ENCODE results near the gene PCSK5.

The PCSK5 gene

DNA sequence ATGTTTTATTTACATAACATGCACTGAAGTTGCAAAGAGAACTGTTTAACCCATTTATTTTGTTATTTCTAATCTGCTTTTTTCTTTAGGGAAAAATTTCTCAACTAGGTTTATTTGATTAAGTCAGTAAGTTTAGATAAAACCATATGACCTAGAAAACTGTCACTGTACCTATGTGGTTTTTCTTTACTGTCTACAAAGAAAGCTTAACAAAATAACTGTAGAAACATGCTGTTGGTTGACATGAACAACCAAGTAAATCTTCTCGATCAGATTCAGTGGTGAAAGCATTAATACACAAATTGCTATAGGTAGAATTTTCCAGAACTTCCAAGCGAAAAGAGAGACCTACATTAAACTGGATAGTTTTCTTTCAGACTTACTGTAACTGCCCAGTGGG, 137.4 kb downstream of the PCSK5 start:
- no peak for DNase-seq
- H3K4me2 ChIP-seq (ENCODE audit: low read depth, low read length): 0 out of 2 replicates have a peak overlapping the region, but pooled peaks have one; percentile 12
- no peak overlapping the region for H3K4me3 ChIP-seq (ENCODE audit: low read length)
- no peaks in the 10 kb centered on the region for H3K79me2 ChIP-seq (ENCODE audit: low read length)
- no peak overlapping the region for H2AFZ ChIP-seq (ENCODE audit: low read length)
- H3K36me3 ChIP-seq (replicated peaks; ENCODE audit: insufficient read depth, low read length): no peaks in the 10 kb centered on the region
- no peak overlapping the region for H3K27ac ChIP-seq (ENCODE audit: low read length)
- H3K9ac ChIP-seq (ENCODE audit: low read length): no peak overlapping the region
- no peaks in the 10 kb centered on the region for H3K27me3 ChIP-seq (replicated peaks; ENCODE audit: insufficient read depth, low read length)
- peaks cover 11% of the 10 kb centered on the region for H3K4me1 ChIP-seq (ENCODE audit: low read length)
- no peaks in the 10 kb centered on the region for H3K9me3 ChIP-seq (replicated peaks; ENCODE audit: insufficient read depth, low read length)
- no peaks in the 10 kb centered on the region for H4K20me1 ChIP-seq (ENCODE audit: insufficient read depth, low read length)
- TF ChIP-seq, protein P1, sequence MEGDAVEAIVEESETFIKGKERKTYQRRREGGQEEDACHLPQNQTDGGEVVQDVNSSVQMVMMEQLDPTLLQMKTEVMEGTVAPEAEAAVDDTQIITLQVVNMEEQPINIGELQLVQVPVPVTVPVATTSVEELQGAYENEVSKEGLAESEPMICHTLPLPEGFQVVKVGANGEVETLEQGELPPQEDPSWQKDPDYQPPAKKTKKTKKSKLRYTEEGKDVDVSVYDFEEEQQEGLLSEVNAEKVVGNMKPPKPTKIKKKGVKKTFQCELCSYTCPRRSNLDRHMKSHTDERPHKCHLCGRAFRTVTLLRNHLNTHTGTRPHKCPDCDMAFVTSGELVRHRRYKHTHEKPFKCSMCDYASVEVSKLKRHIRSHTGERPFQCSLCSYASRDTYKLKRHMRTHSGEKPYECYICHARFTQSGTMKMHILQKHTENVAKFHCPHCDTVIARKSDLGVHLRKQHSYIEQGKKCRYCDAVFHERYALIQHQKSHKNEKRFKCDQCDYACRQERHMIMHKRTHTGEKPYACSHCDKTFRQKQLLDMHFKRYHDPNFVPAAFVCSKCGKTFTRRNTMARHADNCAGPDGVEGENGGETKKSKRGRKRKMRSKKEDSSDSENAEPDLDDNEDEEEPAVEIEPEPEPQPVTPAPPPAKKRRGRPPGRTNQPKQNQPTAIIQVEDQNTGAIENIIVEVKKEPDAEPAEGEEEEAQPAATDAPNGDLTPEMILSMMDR (IDR thresholded peaks at IDR 0.05; ENCODE audit: low read length): no peak
- TF ChIP-seq EZH2 (optimal IDR thresholded peaks at IDR 0.05; ENCODE audit: low read depth, low read length) (no peak), EZH2phosphoT487 (IDR thresholded peaks at IDR 0.05; ENCODE audit: low read length) (no peak)
- no peaks in the 10 kb centered on the region for H3F3A ChIP-seq (ENCODE audit: insufficient read depth, low read length)
- no peaks in the 10 kb centered on the region for H3K9me2 ChIP-seq (replicated peaks; ENCODE audit: insufficient read depth, low read length)

DNA sequence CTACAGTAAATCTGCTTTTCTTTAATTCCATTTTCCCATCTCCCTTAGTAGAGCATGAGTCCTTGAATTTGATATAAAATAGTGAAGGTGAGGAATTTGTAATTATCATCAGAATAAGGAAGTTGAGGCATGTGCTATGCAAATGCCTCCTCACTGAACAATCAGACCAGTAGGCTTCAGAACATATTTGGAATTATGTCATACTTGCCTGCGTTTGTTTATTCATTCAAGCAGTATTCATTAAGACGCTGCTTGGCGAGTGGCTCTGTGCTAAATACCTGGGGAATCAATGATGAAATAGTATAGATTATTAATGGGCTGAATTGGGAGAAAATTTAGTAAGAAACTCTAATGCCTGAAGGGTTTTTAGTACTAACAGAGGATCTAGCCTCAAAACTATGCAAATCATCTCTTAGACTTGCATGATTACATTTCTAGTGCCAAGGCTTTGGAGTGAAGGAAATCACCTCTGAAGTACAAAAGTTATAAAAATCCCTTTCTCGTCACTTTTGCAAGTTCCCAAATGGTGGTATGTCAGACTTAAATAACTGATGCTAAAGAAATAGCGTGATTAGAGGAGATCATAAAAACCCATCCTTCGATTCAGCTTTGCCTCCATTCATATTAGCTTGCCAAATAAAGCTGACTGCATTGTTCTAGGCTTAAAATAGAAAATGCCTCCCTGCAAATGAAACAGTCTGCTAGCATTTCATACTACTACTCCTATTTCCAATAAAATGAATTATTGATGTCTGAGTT, 141.7 kb downstream of the PCSK5 start:
- H3K4me2 ChIP-seq (ENCODE audit: low read depth, low read length): no peak overlapping the region
- no peaks in the 10 kb centered on the region for H3K9me3 ChIP-seq (replicated peaks; ENCODE audit: insufficient read depth, low read length)
- H3K79me2 ChIP-seq (ENCODE audit: low read length): no peaks in the 10 kb centered on the region
- H3K27ac ChIP-seq (ENCODE audit: low read length): no peak overlapping the region
- no peak overlapping the region for H2AFZ ChIP-seq (ENCODE audit: low read length)
- peaks cover 7% of the 10 kb centered on the region for H3K4me1 ChIP-seq (ENCODE audit: low read length)
- no peak overlapping the region for H3K9ac ChIP-seq (ENCODE audit: low read length)
- no peak for DNase-seq
- no peaks in the 10 kb centered on the region for H4K20me1 ChIP-seq (ENCODE audit: insufficient read depth, low read length)
- no peaks in the 10 kb centered on the region for H3K27me3 ChIP-seq (replicated peaks; ENCODE audit: insufficient read depth, low read length)
- H3F3A ChIP-seq (ENCODE audit: insufficient read depth, low read length): no peaks in the 10 kb centered on the region
- no peak overlapping the region for H3K4me3 ChIP-seq (ENCODE audit: low read length)
- no peaks in the 10 kb centered on the region for H3K36me3 ChIP-seq (replicated peaks; ENCODE audit: insufficient read depth, low read length)
- no peaks in the 10 kb centered on the region for H3K9me2 ChIP-seq (replicated peaks; ENCODE audit: insufficient read depth, low read length)
- TF ChIP-seq EZH2 (optimal IDR thresholded peaks at IDR 0.05; ENCODE audit: low read depth, low read length): no peak
- TF ChIP-seq, protein P1 (IDR thresholded peaks at IDR 0.05; ENCODE audit: low read length): no peak
- TF ChIP-seq EZH2phosphoT487 (IDR thresholded peaks at IDR 0.05; ENCODE audit: low read length): no peak

DNA sequence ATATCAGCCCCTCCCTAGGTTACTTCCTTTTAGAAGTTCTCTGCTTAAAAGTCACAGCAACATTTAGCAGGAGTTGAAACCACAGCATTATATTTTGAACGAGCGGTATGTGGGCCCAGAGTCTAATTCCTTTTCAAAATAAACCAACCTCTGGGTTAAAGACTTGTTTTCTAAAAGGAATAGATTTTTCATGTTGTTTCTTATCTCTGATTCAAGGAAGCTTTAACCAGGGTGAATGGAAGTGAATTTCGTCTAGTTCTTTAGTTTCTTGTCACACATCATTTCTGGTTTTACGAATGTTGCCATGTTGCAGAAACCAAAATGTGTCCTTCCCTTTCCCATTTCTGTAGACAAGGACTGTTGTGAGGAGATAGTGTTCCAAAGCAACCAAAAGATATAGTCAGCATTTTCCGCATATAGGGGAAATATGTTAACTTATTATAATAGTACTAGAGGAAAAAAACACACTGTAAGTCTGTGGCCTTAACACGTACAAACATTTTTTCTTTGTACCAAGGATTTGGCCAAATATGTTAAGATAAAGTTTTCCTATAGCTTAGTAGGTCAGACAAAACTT, 142.4 kb downstream of the PCSK5 start:
- no peak for TF ChIP-seq EZH2 (optimal IDR thresholded peaks at IDR 0.05; ENCODE audit: low read depth, low read length)
- TF ChIP-seq, protein P1 (IDR thresholded peaks at IDR 0.05; ENCODE audit: low read length): no peak
- no peak for TF ChIP-seq EZH2phosphoT487 (IDR thresholded peaks at IDR 0.05; ENCODE audit: low read length)
- no peaks in the 10 kb centered on the region for H4K20me1 ChIP-seq (ENCODE audit: insufficient read depth, low read length)
- no peak overlapping the region for H3K4me2 ChIP-seq (ENCODE audit: low read depth, low read length)
- DNase-seq: no peak
- H3F3A ChIP-seq (ENCODE audit: insufficient read depth, low read length): no peaks in the 10 kb centered on the region
- H3K9me2 ChIP-seq (replicated peaks; ENCODE audit: insufficient read depth, low read length): no peaks in the 10 kb centered on the region
- H3K79me2 ChIP-seq (ENCODE audit: low read length): no peaks in the 10 kb centered on the region
- no peaks in the 10 kb centered on the region for H3K27me3 ChIP-seq (replicated peaks; ENCODE audit: insufficient read depth, low read length)
- no peak overlapping the region for H3K4me3 ChIP-seq (ENCODE audit: low read length)
- no peaks in the 10 kb centered on the region for H3K36me3 ChIP-seq (replicated peaks; ENCODE audit: insufficient read depth, low read length)
- H2AFZ ChIP-seq (ENCODE audit: low read length): no peak overlapping the region
- H3K4me1 ChIP-seq (ENCODE audit: low read length): peaks cover under 1% of the 10 kb centered on the region
- H3K9me3 ChIP-seq (replicated peaks; ENCODE audit: insufficient read depth, low read length): no peaks in the 10 kb centered on the region
- no peak overlapping the region for H3K9ac ChIP-seq (ENCODE audit: low read length)
- H3K27ac ChIP-seq (ENCODE audit: low read length): no peak overlapping the region
